DND-41 (cell line): ENCODE data around the gene RELN.

Experiments used
- ATAC-seq: fragments of 200-7000 bp; cut with Tn5 transposase; 3 replicates; pipeline ENCODE4 v1.9.1; 2021; ENCODE audit warnings: low read depth; ENCODE audit not compliant: insufficient read depth
- DNase-seq: peaks from one replicate; pipeline ENCODE4 v3.0.0-alpha.2; 2020
- H2AFZ ChIP-seq: 2 replicates; pipeline ENCODE4 v1.6.0; 2012; ENCODE audit warnings: low read depth, low read length
- H3K27ac ChIP-seq: 2 replicates; pipeline ENCODE4 v1.5.1; 2012; ENCODE audit warnings: low read length, inconsistent platforms
- H3K27me3 ChIP-seq: fragments of 200-600 bp; sonication (generic); 2 replicates; pipeline ENCODE4 v1.6.0; 2012; ENCODE audit warnings: low read length, mild to moderate bottlenecking, inconsistent platforms; ENCODE audit not compliant: insufficient read depth, poor library complexity
- H3K36me3 ChIP-seq: 2 replicates; pipeline ENCODE4 v1.5.1; 2012; ENCODE audit warnings: low read length, inconsistent platforms; ENCODE audit not compliant: insufficient read depth
- H3K4me1 ChIP-seq: 2 replicates; pipeline ENCODE4 v1.5.1; 2012; ENCODE audit warnings: mild to moderate bottlenecking, low read length; ENCODE audit not compliant: insufficient read depth
- H3K4me2 ChIP-seq: 2 replicates; pipeline ENCODE4 v1.6.0; 2012; ENCODE audit warnings: mild to moderate bottlenecking, moderate library complexity, low read length, inconsistent platforms; ENCODE audit not compliant: insufficient read depth
- H3K4me3 ChIP-seq, 2 experiments: fragments of 200-600 bp in 1 of 2; shearing (Covaris generic) in 1 of 2; 2 replicates each; pipeline ENCODE4 v1.5.1; 2012 to 2016; ENCODE audit warnings: inconsistent platforms in 2 of 2, low read length in 2 of 2, mild to moderate bottlenecking in 2 of 2, low read depth in 1 of 2, moderate library complexity in 1 of 2
- H3K79me2 ChIP-seq: 2 replicates; pipeline ENCODE4 v1.6.0; 2012; ENCODE audit warnings: low read length, inconsistent platforms; ENCODE audit not compliant: insufficient read depth
- H3K9ac ChIP-seq: 2 replicates; pipeline ENCODE4 v1.6.0; 2012; ENCODE audit warnings: low read depth, mild to moderate bottlenecking, inconsistent platforms, low read length, moderate library complexity
- H3K9me3 ChIP-seq: 2 replicates; pipeline ENCODE4 v1.5.1; 2012; ENCODE audit warnings: low read length, moderate library complexity, mild to moderate bottlenecking, inconsistent platforms; ENCODE audit not compliant: insufficient read depth, severe bottlenecking
- H4K20me1 ChIP-seq: 2 replicates; pipeline ENCODE4 v1.6.0; 2012; ENCODE audit warnings: low read length; ENCODE audit not compliant: insufficient read depth
- EZH2 ChIP-seq: IDR thresholded peaks from 3 replicates; pipeline ENCODE4 v1.6.1; 2012; ENCODE audit warnings: borderline replicate concordance, low read depth, mild to moderate bottlenecking, moderate library complexity, low read length, inconsistent platforms; ENCODE audit not compliant: severe bottlenecking
- TF ChIP-seq, protein P1 (sequence below): IDR thresholded peaks from 2 replicates; pipeline ENCODE4 v1.5.1; 2012; ENCODE audit warnings: borderline replicate concordance, low read length, moderate library complexity, mild to moderate bottlenecking; ENCODE audit not compliant: poor library complexity, severe bottlenecking; ENCODE audit errors: extremely low read depth

The RELN gene

DNA sequence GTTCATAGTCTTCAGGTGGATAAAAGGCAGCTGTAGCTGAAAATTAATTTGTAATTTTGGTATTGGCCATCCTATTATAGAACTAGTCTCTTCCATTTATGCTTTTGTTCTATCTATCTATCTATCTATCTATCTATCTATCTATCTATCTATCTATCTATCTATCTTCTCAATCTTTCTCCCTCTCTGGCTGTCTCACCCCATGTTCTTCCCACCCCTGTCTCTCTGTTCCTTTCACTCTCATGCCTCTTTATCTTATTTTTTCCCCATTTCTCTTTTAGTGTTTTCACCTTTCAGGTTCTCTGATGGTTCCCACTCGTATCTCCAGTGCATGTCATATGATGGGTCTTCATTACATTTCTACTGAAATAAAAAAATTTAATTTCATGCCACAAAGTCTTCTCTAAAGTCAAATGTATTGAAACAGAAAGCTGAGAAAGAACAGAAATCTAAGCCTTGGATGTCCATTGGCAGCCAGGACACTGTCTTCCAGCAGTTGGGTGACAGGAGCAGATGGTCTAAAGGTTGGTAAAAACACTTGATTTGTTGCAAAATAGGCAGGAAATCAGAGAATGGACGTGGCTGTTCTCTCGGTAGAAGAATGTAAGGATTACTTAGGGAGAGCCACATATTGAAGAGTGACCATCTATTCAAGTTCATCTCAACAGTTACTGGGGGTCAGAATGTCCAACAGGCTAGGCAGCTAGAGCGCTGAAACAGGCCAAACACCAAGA is 127.0 kb downstream of the RELN start:
- DNase-seq, result no peak

DNA sequence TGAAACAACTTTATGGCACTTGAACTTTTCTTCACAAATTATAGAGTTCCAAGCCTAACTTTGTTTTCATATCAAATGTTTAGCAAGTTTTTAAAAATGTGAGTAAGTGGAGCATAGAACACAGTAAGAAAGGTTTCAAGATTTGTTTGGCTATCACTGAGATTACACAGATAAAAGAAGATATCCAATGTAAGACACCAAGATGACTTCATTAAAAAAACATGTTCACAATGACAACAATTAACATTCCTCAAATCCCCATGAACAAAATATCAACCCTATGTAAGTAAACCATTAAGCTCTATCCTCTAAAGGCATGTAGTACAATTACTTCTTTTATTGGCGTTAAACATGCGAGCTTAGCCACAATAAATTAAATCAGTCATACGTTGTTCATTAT is 129.7 kb downstream of the RELN start:
- DNase-seq (no peak), ATAC-seq (no peak)
- H3K4me3 ChIP-seq, result no peak overlapping the region

More for the DNA sequence above, 127.0 kb downstream of the RELN start:
- Histone ChIP-seq H3K27me3 (peaks cover 3% of the 10 kb centered on the region), H4K20me1 (no peaks in the 10 kb centered on the region), H3K27ac (no peak overlapping the region), H3K4me1 (no peaks in the 10 kb centered on the region), H3K9me3 (no peaks in the 10 kb centered on the region), H3K9ac (no peak overlapping the region), H3K4me2 (no peak overlapping the region), H3K79me2 (no peaks in the 10 kb centered on the region), H3K36me3 (no peaks in the 10 kb centered on the region), H2AFZ (no peak overlapping the region), H3K4me3 (no peak overlapping the region)
- no peak for TF ChIP-seq EZH2
- TF ChIP-seq, protein P1, sequence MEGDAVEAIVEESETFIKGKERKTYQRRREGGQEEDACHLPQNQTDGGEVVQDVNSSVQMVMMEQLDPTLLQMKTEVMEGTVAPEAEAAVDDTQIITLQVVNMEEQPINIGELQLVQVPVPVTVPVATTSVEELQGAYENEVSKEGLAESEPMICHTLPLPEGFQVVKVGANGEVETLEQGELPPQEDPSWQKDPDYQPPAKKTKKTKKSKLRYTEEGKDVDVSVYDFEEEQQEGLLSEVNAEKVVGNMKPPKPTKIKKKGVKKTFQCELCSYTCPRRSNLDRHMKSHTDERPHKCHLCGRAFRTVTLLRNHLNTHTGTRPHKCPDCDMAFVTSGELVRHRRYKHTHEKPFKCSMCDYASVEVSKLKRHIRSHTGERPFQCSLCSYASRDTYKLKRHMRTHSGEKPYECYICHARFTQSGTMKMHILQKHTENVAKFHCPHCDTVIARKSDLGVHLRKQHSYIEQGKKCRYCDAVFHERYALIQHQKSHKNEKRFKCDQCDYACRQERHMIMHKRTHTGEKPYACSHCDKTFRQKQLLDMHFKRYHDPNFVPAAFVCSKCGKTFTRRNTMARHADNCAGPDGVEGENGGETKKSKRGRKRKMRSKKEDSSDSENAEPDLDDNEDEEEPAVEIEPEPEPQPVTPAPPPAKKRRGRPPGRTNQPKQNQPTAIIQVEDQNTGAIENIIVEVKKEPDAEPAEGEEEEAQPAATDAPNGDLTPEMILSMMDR, result no peak
- no peak for ATAC-seq

DNA sequence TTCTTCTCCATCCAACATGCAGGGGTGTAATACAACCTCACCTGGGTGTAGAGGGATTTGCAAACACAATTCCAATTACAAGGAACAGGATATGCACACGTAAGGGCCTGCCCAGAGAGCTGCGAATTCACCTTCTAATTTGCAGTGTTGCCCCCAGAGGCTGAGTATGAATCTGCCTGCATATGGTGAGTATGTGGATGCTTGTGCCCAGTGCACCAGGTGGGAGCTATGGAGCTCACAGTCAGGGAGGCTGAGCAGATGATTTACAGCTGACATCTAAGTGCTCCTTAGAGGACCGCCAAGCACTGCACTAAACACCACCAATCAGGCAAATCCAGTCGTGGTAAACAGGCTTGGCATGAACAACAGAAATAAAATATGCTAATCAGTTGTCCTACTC is 132.0 kb downstream of the RELN start:
- DNase-seq (no peak), ATAC-seq (no peak)
- Histone ChIP-seq H3K36me3 (no peaks in the 10 kb centered on the region), H3K4me2 (no peak overlapping the region), H3K27ac (no peak overlapping the region), H3K79me2 (no peaks in the 10 kb centered on the region), H3K9me3 (no peaks in the 10 kb centered on the region), H3K9ac (no peak overlapping the region), H3K27me3 (no peaks in the 10 kb centered on the region), H2AFZ (no peak overlapping the region), H3K4me3 (no peak overlapping the region), H4K20me1 (no peaks in the 10 kb centered on the region), H3K4me1 (no peaks in the 10 kb centered on the region)
- TF ChIP-seq EZH2, result no peak
- TF ChIP-seq, protein P1, result no peak

More for the DNA sequence above, 129.7 kb downstream of the RELN start:
- H3K4me2 ChIP-seq, result no peak overlapping the region
- no peak overlapping the region for H3K27ac ChIP-seq
- H4K20me1 ChIP-seq, result no peaks in the 10 kb centered on the region
- no peaks in the 10 kb centered on the region for H3K36me3 ChIP-seq
- no peak overlapping the region for H2AFZ ChIP-seq
- H3K9ac ChIP-seq, result no peak overlapping the region
- H3K4me1 ChIP-seq, result no peaks in the 10 kb centered on the region
- no peaks in the 10 kb centered on the region for H3K9me3 ChIP-seq
- no peaks in the 10 kb centered on the region for H3K27me3 ChIP-seq
- TF ChIP-seq EZH2, result no peak
- TF ChIP-seq, protein P1, result no peak
- H3K79me2 ChIP-seq, result no peaks in the 10 kb centered on the region
